PFSK-1 (cell line): ENCODE measurements around the gene OSCP1.

Source experiments
- FOXP2 ChIP-seq: optimal IDR thresholded peaks from 2 replicates; pipeline ENCODE3; 2011; ENCODE audit warnings: borderline replicate concordance, control low read depth, inconsistent platforms; ENCODE audit not compliant: insufficient read depth; ENCODE audit errors: extremely low read length, extremely low read depth
- POLR2AphosphoS5 ChIP-seq: IDR thresholded peaks from 2 replicates; pipeline ENCODE4 v1.6.1; 2012; ENCODE audit warnings: low read depth, mild to moderate bottlenecking, control low read depth, low read length, moderate library complexity
- REST ChIP-seq, 2 experiments: IDR thresholded peaks; 2 replicates each; pipeline versions ENCODE4 v1.6.1 to v1.8.0; 2011 to 2012; ENCODE audit warnings: low read depth in 2 of 2, low read length in 2 of 2, control low read depth in 1 of 2, inconsistent platforms in 1 of 2, mild to moderate bottlenecking in 1 of 2, moderate library complexity in 1 of 2; ENCODE audit not compliant: insufficient read depth in 1 of 2
- SIN3A ChIP-seq: IDR thresholded peaks from 2 replicates; pipeline ENCODE4 v1.6.1; 2012; ENCODE audit warnings: mild to moderate bottlenecking, low read length, moderate library complexity, borderline replicate concordance; ENCODE audit not compliant: insufficient read depth
- TAF1 ChIP-seq: IDR thresholded peaks from 2 replicates; pipeline ENCODE4 v1.6.1; 2012; ENCODE audit warnings: low read length, control low read depth, borderline replicate concordance; ENCODE audit not compliant: insufficient read depth

The OSCP1 gene

GRCh38 chr1:36380143-36380619 lies 70.1 kb downstream of the OSCP1 start:
- TF ChIP-seq FOXP2 (no peak), POLR2AphosphoS5 (no peak), TAF1 (no peak), SIN3A (no peak), REST (IDR thresholded peaks at IDR 0.05; ENCODE audit: insufficient read depth in 1 of 2, low read depth in 2 of 2, low read length in 2 of 2) (no peak)

DNA sequence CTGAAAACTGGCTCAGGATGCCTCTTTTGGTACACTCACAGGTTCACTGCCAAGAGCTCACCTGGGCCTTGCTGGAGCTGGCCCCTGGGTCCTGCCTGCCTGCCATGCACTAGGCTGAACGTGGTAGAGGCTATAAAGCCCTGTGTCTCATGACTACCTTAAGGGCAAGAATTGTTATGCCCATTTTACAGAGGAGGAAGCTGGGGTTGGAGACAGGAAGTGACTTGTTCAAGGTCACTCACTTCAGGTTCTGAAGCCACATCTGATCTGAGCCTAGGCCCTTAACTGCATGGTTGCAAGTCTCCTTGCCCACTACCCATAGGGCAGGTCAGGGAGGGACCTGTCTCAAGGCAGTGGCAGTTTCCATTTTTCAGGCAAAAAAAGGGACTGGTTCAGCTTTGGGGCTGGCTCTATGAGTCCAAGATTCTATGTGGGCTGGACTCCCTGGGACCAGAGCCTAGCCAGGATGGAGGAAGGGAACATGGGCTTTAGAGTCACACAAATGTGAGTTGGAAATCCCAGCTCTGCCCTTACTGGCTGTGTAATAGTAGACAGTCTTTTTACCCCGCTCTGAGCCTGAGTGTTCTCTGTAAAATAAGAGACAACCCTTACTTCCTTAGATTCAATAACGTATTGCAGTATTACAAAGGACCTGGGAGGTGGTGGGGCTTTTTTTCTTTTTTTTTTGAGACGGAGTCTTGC lies 72.3 kb downstream of the OSCP1 start:
- no peak for TF ChIP-seq SIN3A
- TF ChIP-seq POLR2AphosphoS5 = no peak
- no peak for TF ChIP-seq TAF1
- TF ChIP-seq REST (IDR thresholded peaks at IDR 0.05; ENCODE audit: insufficient read depth in 1 of 2, low read depth in 2 of 2, low read length in 2 of 2) = no peak
- TF ChIP-seq FOXP2 = no peak

DNA sequence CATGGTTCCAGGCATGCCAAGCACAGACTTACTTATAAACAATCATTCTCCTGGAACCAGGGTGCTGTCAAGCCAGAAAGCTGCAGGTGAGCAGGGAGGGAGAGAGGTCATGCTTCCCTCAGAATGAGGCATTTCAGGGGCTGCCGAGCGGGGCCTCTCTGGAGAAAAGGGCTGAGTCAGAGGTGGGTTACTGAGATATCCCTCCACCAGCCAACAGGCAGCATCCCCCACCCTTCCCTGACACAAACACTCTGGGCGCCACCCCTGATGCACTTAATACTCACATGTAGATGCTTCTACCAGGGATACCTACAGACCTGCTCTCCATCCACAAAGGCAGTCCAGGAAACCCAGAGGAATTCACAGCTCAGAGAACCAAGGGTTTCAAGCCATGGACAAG lies 77.6 kb downstream of the OSCP1 start:
- TF ChIP-seq REST (IDR thresholded peaks at IDR 0.05; ENCODE audit: insufficient read depth in 1 of 2, low read depth in 2 of 2, low read length in 2 of 2) (no peak), SIN3A (no peak), TAF1 (no peak), POLR2AphosphoS5 (no peak), FOXP2 (no peak)

- TF ChIP-seq FOXP2 (no peak), POLR2AphosphoS5 (no peak), REST (IDR thresholded peaks at IDR 0.05; ENCODE audit: insufficient read depth in 1 of 2, low read depth in 2 of 2, low read length in 2 of 2) (no peak), SIN3A (no peak), TAF1 (no peak)
These were observed 81.0 kb downstream of the OSCP1 start for GRCh38 chr1:36369061-36369861.
